IPS DF 6.9 (cell line): ENCODE data around the gene DAAM2.

Experiments used
- DNase-seq: peaks from one replicate; pipeline ENCODE4 v3.0.0-alpha.2; 2013; ENCODE audit warnings: low read depth, low spot score
- H3K27ac ChIP-seq: one replicate; pipeline ENCODE4 v1.5.1; 2013; ENCODE audit warnings: low read length, control low read depth
- H3K27me3 ChIP-seq: 2 replicates; pipeline ENCODE4 v1.6.1; 2013; ENCODE audit warnings: mild to moderate bottlenecking, low read length; ENCODE audit not compliant: control insufficient read depth, insufficient read depth
- H3K36me3 ChIP-seq: 2 replicates; pipeline ENCODE4 v1.6.1; 2013; ENCODE audit warnings: low read length; ENCODE audit not compliant: control insufficient read depth, insufficient read depth
- H3K4me1 ChIP-seq: 2 replicates; pipeline ENCODE4 v1.6.1; 2013; ENCODE audit warnings: low read length; ENCODE audit not compliant: control insufficient read depth, insufficient read depth
- H3K4me3 ChIP-seq: 2 replicates; pipeline ENCODE4 v1.5.1; 2013; ENCODE audit warnings: mild to moderate bottlenecking, low read length
- H3K9me3 ChIP-seq: 2 replicates; pipeline ENCODE4 v1.6.1; 2013; ENCODE audit warnings: low read length, inconsistent platforms; ENCODE audit not compliant: control insufficient read depth, insufficient read depth
- WGBS: extraction: QIAGEN DNeasy Blood & Tissue Kit; methylation state at CpG from one replicate; pipeline ENCODE4 v1.1.7; 2013; ENCODE audit warnings: mixed read lengths, missing lambda C conversion rate; ENCODE audit not compliant: insufficient read length, insufficient coverage; 5-methylcytosine and 5-hydroxymethylcytosine counted together

DAAM2 gene

GRCh38 chr6:39912446-39912845 is 120.3 kb downstream of the DAAM2 start:
- no peak for DNase-seq
- Histone ChIP-seq H3K4me3 (no peak overlapping the region), H3K4me1 (no peaks in the 10 kb centered on the region), H3K36me3 (no peaks in the 10 kb centered on the region), H3K27me3 (no peaks in the 10 kb centered on the region), H3K9me3 (no peaks in the 10 kb centered on the region), H3K27ac (no peak overlapping the region)
- WGBS, result no CpG with 5 or more reads among the region's 4 CpGs

GRCh38 chr6:39913391-39913916 is 121.3 kb downstream of the DAAM2 start:
- no peaks in the 10 kb centered on the region for H3K36me3 ChIP-seq
- DNase-seq, result no peak
- no peaks in the 10 kb centered on the region for H3K27me3 ChIP-seq
- no peaks in the 10 kb centered on the region for H3K9me3 ChIP-seq
- H3K4me3 ChIP-seq, result no peak overlapping the region
- no peaks in the 10 kb centered on the region for H3K4me1 ChIP-seq
- H3K27ac ChIP-seq, result no peak overlapping the region
- no CpG with 5 or more reads among the region's 12 CpGs for WGBS

DNA sequence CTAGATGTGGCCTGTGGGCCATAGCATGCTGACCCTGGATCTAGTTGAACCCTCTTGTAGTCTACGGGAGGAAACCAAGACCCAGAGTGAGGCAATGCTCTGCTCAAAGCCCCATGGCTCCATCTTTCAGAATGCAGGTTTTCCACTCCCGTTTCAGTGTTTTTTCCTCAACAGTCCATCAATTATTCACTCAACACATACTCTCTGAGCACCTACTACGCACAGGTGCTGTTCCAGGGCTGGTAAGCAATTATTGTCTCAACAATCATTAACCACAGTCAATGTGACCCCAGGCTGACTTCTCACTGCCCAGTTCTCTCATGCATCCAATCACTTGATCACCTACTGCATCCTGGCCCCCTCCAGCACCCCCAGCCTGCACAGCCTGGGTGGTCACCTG is 122.1 kb downstream of the DAAM2 start:
- no peak overlapping the region for H3K4me3 ChIP-seq
- H3K36me3 ChIP-seq, result no peaks in the 10 kb centered on the region
- no peaks in the 10 kb centered on the region for H3K9me3 ChIP-seq
- no peak for DNase-seq
- no CpG with 5 or more reads among the region's 3 CpGs for WGBS
- H3K4me1 ChIP-seq, result no peaks in the 10 kb centered on the region
- H3K27me3 ChIP-seq, result no peaks in the 10 kb centered on the region
- no peak overlapping the region for H3K27ac ChIP-seq

DNA sequence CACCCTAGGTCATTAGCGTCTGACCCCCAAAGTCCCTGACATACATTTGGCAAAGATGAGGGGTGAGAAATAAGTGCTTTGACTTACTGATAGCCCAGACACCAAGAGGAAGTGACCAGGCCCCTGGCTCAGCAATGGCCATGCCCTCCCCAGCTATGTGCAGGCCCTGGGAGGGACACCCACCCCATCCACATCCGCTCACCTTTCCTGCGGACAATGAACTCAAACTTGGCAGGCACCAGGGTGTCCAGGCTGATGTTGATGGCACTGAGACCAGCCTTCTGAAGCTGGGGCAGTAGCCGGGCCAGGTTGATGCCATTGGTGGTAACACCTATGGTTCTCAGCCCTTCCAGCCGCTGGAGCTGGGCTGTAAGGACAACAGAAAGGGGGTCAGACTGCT is 123.7 kb downstream of the DAAM2 start:
- no peaks in the 10 kb centered on the region for H3K27me3 ChIP-seq
- WGBS, result no CpG with 5 or more reads among the region's 5 CpGs
- H3K4me1 ChIP-seq, result no peaks in the 10 kb centered on the region
- H3K36me3 ChIP-seq, result no peaks in the 10 kb centered on the region
- no peak overlapping the region for H3K4me3 ChIP-seq
- DNase-seq, result no peak
- no peak overlapping the region for H3K27ac ChIP-seq
- H3K9me3 ChIP-seq, result no peaks in the 10 kb centered on the region

GRCh38 chr6:39917329-39917728 is 125.2 kb downstream of the DAAM2 start:
- H3K4me1 ChIP-seq, result no peaks in the 10 kb centered on the region
- H3K9me3 ChIP-seq, result no peaks in the 10 kb centered on the region
- H3K36me3 ChIP-seq, result no peaks in the 10 kb centered on the region
- WGBS, result no CpG with 5 or more reads among the region's 4 CpGs
- no peaks in the 10 kb centered on the region for H3K27me3 ChIP-seq
- no peak for DNase-seq
- no peak overlapping the region for H3K4me3 ChIP-seq
- no peak overlapping the region for H3K27ac ChIP-seq

GRCh38 chr6:39917981-39918380 is 125.8 kb downstream of the DAAM2 start:
- no peak overlapping the region for H3K4me3 ChIP-seq
- no peaks in the 10 kb centered on the region for H3K36me3 ChIP-seq
- no peaks in the 10 kb centered on the region for H3K9me3 ChIP-seq
- no peaks in the 10 kb centered on the region for H3K4me1 ChIP-seq
- no peak for DNase-seq
- H3K27me3 ChIP-seq, result no peaks in the 10 kb centered on the region
- no CpG with 5 or more reads among the region's 3 CpGs for WGBS
- H3K27ac ChIP-seq, result no peak overlapping the region

GRCh38 chr6:39918831-39919230 is 126.7 kb downstream of the DAAM2 start:
- Histone ChIP-seq H3K27ac (no peak overlapping the region), H3K27me3 (no peaks in the 10 kb centered on the region), H3K4me1 (no peaks in the 10 kb centered on the region), H3K9me3 (no peaks in the 10 kb centered on the region), H3K36me3 (no peaks in the 10 kb centered on the region), H3K4me3 (no peak overlapping the region)
- WGBS, result 100% methylated on average over 1 of the region's 5 CpGs
- DNase-seq, result no peak

- no peak for DNase-seq
- Histone ChIP-seq H3K27me3 (no peaks in the 10 kb centered on the region), H3K36me3 (no peaks in the 10 kb centered on the region; the same call in 1 of the 2 replicates), H3K9me3 (no peaks in the 10 kb centered on the region), H3K4me1 (no peaks in the 10 kb centered on the region), H3K4me3 (no peak overlapping the region), H3K27ac (no peak overlapping the region)
- WGBS, result no CpG with 5 or more reads among the region's 3 CpGs
Observed at GRCh38 chr6:39920157-39920556, 128.0 kb downstream of the DAAM2 start.

- H3K4me3 ChIP-seq, result no peak overlapping the region
- H3K27ac ChIP-seq, result no peak overlapping the region
- no peaks in the 10 kb centered on the region for H3K4me1 ChIP-seq
- H3K27me3 ChIP-seq, result no peaks in the 10 kb centered on the region
- H3K9me3 ChIP-seq, result no peaks in the 10 kb centered on the region
- H3K36me3 ChIP-seq, result peaks cover 2% of the 10 kb centered on the region; the same call in 1 of the 2 replicates
- no CpG with 5 or more reads among the region's 5 CpGs for WGBS
- DNase-seq, result no peak
Observed at GRCh38 chr6:39922821-39923220, 130.6 kb downstream of the DAAM2 start.

DNA sequence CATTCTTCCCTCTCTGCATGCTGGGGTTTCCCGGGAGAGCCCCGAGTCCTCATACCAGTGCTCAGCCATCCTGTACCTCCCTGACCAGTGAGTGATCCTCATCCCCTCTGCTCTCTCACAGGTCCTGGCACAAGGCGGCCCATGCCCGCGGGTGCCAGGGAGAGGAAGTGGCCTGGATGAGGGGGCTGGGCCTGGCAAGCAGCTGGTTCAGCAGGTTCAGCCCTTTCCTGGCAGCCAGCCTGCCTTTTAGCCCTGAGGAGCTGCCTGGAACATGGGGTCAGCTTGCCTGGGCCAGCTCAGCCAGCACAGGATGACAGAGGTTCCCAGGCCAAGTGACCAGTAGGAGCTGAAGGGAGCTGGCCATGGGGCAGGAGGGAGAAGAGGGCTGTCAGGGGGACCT is 131.2 kb downstream of the DAAM2 start:
- Histone ChIP-seq H3K27ac (no peak overlapping the region), H3K9me3 (no peaks in the 10 kb centered on the region), H3K4me3 (no peak overlapping the region), H3K4me1 (no peaks in the 10 kb centered on the region), H3K36me3 (peaks cover 2% of the 10 kb centered on the region; the same call in 1 of the 2 replicates), H3K27me3 (no peaks in the 10 kb centered on the region)
- no CpG with 5 or more reads among the region's 5 CpGs for WGBS
- DNase-seq, result no peak

DNA sequence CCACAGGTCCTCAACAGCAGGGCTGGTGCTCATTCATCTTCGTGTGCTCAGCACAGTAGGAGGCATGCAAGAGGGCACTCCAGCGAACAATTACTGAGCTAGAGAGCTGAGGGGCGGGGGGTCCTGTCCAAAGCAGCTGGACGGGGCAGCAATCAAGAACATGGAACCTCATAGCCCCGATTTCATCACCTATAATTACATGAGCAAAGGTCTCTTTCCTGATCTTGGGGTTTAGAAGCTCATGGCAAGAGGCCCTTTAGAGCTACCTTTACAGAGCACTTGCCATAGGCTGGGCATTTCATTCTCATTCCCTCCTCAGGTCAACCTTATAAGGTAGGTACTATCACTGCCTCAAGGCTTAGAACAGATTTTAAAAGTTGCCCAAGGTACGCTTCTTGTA is 131.7 kb downstream of the DAAM2 start:
- no peaks in the 10 kb centered on the region for H3K9me3 ChIP-seq
- H3K4me1 ChIP-seq, result no peaks in the 10 kb centered on the region
- no peak overlapping the region for H3K27ac ChIP-seq
- no CpG with 5 or more reads among the region's 6 CpGs for WGBS
- DNase-seq, result no peak
- H3K27me3 ChIP-seq, result no peaks in the 10 kb centered on the region
- peaks cover 2% of the 10 kb centered on the region; the same call in 1 of the 2 replicates for H3K36me3 ChIP-seq
- H3K4me3 ChIP-seq, result no peak overlapping the region
